GM23338 (cell line): ENCODE results near the gene DCAF6. TPM values are rescaled to one million over a fixed set of nuclear protein-coding genes. Genes with fewer than 3 reads are reported as not detected.

Source experiments
- ATAC-seq: fragments of 200-7000 bp; cut with Tn5 transposase; 3 replicates; pipeline ENCODE4 v1.9.1; 2020
- DNase-seq: peaks from one replicate; pipeline ENCODE4 v3.0.0-alpha.2; 2015; ENCODE audit warnings: low spot score
- H2AFZ ChIP-seq: fragments of 200-600 bp; sonication (generic); 2 replicates; pipeline ENCODE4 v1.8.0; 2016; ENCODE audit warnings: antibody characterized with exemption, mild to moderate bottlenecking, moderate library complexity
- H3F3A ChIP-seq: fragments of 200-600 bp; sonication (generic); replicated peaks from 2 replicates; pipeline ENCODE4 v1.8.0; 2017; ENCODE audit warnings: antibody characterized with exemption, mixed run types, low read depth
- H3K27ac ChIP-seq: fragments of 200-600 bp; sonication (generic); 2 replicates; pipeline ENCODE4 v1.6.1; 2016; ENCODE audit warnings: low read depth
- H3K27me3 ChIP-seq: fragments of 200-600 bp; sonication (generic); 2 replicates; pipeline ENCODE4 v1.8.0; 2016; ENCODE audit warnings: mild to moderate bottlenecking, mixed run types, moderate library complexity; ENCODE audit not compliant: insufficient read depth
- H3K36me3 ChIP-seq: fragments of 200-600 bp; sonication (generic); 2 replicates; pipeline ENCODE4 v1.8.0; 2016; ENCODE audit warnings: mild to moderate bottlenecking; ENCODE audit not compliant: insufficient read depth
- H3K4me1 ChIP-seq: fragments of 200-600 bp; sonication (generic); 2 replicates; pipeline ENCODE4 v1.8.0; 2016; ENCODE audit warnings: mild to moderate bottlenecking, moderate library complexity; ENCODE audit not compliant: insufficient read depth
- H3K4me2 ChIP-seq: fragments of 200-600 bp; sonication (generic); 2 replicates; pipeline ENCODE4 v1.7.1; 2017; ENCODE audit warnings: mixed run types
- H3K4me3 ChIP-seq: fragments of 200-600 bp; sonication (generic); 2 replicates; pipeline ENCODE4 v1.6.1; 2016; ENCODE audit warnings: mixed run types
- H3K79me2 ChIP-seq: fragments of 200-600 bp; sonication (generic); replicated peaks from 2 replicates; pipeline ENCODE4 v1.8.0; 2017; ENCODE audit warnings: mild to moderate bottlenecking; ENCODE audit not compliant: insufficient read depth
- H3K9me2 ChIP-seq: fragments of 200-600 bp; sonication (generic); 2 replicates; pipeline ENCODE4 v1.8.0; 2017; ENCODE audit not compliant: insufficient read depth
- H4K20me1 ChIP-seq: fragments of 200-600 bp; sonication (generic); replicated peaks from 2 replicates; pipeline ENCODE4 v1.8.0; 2017; ENCODE audit warnings: mild to moderate bottlenecking; ENCODE audit not compliant: insufficient read depth
- H3K27ac Mint-ChIP-seq: 2 replicates; pipeline ENCODE4 v1.8.0; 2020; ENCODE audit warnings: inconsistent platforms, mild to moderate bottlenecking, moderate library complexity, mixed read lengths
- H3K27me3 Mint-ChIP-seq: 3 replicates; pipeline ENCODE4 v1.8.0; 2022; ENCODE audit warnings: low read depth, mild to moderate bottlenecking, moderate library complexity, mixed read lengths, inconsistent platforms; ENCODE audit not compliant: insufficient read depth, poor library complexity
- H3K36me3 Mint-ChIP-seq: 3 replicates; pipeline ENCODE4 v1.8.0; 2021; ENCODE audit warnings: low read depth, mild to moderate bottlenecking, inconsistent platforms, moderate library complexity, mixed read lengths
- H3K4me1 Mint-ChIP-seq: 3 replicates; pipeline ENCODE4 v1.8.0; 2020; ENCODE audit warnings: mild to moderate bottlenecking, inconsistent platforms, mixed read lengths
- H3K4me3 Mint-ChIP-seq: 3 replicates; pipeline ENCODE4 v1.8.0; 2021; ENCODE audit warnings: moderate library complexity, mild to moderate bottlenecking, inconsistent platforms, mixed read lengths
- H3K9me3 Mint-ChIP-seq: 3 replicates; pipeline ENCODE4 v1.8.0; 2020; ENCODE audit warnings: moderate library complexity, mild to moderate bottlenecking, inconsistent platforms, mixed read lengths
- EZH2phosphoT487 ChIP-seq: fragments of 200-600 bp; sonication (generic); IDR thresholded peaks from one replicate; pipeline ENCODE4 v1.8.1; 2018; ENCODE audit warnings: antibody characterized with exemption; ENCODE audit not compliant: unreplicated experiment
- STAT1 ChIP-seq: IDR thresholded peaks from one replicate; pipeline ENCODE4 v1.6.1; 2016; ENCODE audit warnings: antibody characterized with exemption; ENCODE audit not compliant: unreplicated experiment
- ZNF114 ChIP-seq: fragments of 250-450 bp; sonication (Bioruptor Pico); IDR thresholded peaks from 2 replicates; pipeline ENCODE4 v1.5.0; 2020; ENCODE audit warnings: mild to moderate bottlenecking, moderate library complexity
- ZNF331 ChIP-seq: fragments of 250-450 bp; sonication (Bioruptor Pico); IDR thresholded peaks from 2 replicates; pipeline ENCODE4 v1.5.0; 2020; ENCODE audit warnings: low read depth, mild to moderate bottlenecking, moderate library complexity
- polyA plus RNA-seq: library from polyadenylated mRNA; unstranded; fragments of >200 nt; fragmentation: Nextera tagmentation; extraction: Ambion mirVana; gene quantifications from 2 replicates; pipeline ENCODE4 v1.2.1, GENCODE V29; 2016
- total RNA-seq: library from RNA; depleted of rRNA; stranded (reverse); fragments of >200 nt; shearing (Covaris generic); gene quantifications from 2 replicates; pipeline ENCODE4 v1.2.3, GENCODE V29; 2014
- TF ChIP-seq, protein P1 (sequence below): fragments of 250-450 bp; sonication (Bioruptor Pico); IDR thresholded peaks from 2 replicates; pipeline ENCODE4 v1.5.0; 2020; ENCODE audit warnings: mild to moderate bottlenecking, moderate library complexity
- TF ChIP-seq, protein P2 (sequence below): IDR thresholded peaks from 2 replicates; pipeline ENCODE4 v1.6.1; 2016; ENCODE audit warnings: antibody characterized with exemption
- TF ChIP-seq, protein P3 (sequence below), 2 experiments: fragments of 200-600 bp in 1 of 2; sonication (generic) in 1 of 2; conservative IDR thresholded peaks; 2 replicates each; pipeline versions ENCODE4 v1.5.1 to v1.6.1; 2016 to 2017; ENCODE audit warnings: antibody characterized with exemption in 2 of 2, low read depth in 2 of 2, mild to moderate bottlenecking in 2 of 2, moderate library complexity in 1 of 2

DCAF6 gene
- total and polyA plus RNA-seq, 2 experiments from 2014 or later = 18.6 to 27.3 TPM

GRCh38 chr1:168089326-168089978 lies 153.0 kb downstream of the DCAF6 start (continued):
- TF ChIP-seq, protein P1, sequence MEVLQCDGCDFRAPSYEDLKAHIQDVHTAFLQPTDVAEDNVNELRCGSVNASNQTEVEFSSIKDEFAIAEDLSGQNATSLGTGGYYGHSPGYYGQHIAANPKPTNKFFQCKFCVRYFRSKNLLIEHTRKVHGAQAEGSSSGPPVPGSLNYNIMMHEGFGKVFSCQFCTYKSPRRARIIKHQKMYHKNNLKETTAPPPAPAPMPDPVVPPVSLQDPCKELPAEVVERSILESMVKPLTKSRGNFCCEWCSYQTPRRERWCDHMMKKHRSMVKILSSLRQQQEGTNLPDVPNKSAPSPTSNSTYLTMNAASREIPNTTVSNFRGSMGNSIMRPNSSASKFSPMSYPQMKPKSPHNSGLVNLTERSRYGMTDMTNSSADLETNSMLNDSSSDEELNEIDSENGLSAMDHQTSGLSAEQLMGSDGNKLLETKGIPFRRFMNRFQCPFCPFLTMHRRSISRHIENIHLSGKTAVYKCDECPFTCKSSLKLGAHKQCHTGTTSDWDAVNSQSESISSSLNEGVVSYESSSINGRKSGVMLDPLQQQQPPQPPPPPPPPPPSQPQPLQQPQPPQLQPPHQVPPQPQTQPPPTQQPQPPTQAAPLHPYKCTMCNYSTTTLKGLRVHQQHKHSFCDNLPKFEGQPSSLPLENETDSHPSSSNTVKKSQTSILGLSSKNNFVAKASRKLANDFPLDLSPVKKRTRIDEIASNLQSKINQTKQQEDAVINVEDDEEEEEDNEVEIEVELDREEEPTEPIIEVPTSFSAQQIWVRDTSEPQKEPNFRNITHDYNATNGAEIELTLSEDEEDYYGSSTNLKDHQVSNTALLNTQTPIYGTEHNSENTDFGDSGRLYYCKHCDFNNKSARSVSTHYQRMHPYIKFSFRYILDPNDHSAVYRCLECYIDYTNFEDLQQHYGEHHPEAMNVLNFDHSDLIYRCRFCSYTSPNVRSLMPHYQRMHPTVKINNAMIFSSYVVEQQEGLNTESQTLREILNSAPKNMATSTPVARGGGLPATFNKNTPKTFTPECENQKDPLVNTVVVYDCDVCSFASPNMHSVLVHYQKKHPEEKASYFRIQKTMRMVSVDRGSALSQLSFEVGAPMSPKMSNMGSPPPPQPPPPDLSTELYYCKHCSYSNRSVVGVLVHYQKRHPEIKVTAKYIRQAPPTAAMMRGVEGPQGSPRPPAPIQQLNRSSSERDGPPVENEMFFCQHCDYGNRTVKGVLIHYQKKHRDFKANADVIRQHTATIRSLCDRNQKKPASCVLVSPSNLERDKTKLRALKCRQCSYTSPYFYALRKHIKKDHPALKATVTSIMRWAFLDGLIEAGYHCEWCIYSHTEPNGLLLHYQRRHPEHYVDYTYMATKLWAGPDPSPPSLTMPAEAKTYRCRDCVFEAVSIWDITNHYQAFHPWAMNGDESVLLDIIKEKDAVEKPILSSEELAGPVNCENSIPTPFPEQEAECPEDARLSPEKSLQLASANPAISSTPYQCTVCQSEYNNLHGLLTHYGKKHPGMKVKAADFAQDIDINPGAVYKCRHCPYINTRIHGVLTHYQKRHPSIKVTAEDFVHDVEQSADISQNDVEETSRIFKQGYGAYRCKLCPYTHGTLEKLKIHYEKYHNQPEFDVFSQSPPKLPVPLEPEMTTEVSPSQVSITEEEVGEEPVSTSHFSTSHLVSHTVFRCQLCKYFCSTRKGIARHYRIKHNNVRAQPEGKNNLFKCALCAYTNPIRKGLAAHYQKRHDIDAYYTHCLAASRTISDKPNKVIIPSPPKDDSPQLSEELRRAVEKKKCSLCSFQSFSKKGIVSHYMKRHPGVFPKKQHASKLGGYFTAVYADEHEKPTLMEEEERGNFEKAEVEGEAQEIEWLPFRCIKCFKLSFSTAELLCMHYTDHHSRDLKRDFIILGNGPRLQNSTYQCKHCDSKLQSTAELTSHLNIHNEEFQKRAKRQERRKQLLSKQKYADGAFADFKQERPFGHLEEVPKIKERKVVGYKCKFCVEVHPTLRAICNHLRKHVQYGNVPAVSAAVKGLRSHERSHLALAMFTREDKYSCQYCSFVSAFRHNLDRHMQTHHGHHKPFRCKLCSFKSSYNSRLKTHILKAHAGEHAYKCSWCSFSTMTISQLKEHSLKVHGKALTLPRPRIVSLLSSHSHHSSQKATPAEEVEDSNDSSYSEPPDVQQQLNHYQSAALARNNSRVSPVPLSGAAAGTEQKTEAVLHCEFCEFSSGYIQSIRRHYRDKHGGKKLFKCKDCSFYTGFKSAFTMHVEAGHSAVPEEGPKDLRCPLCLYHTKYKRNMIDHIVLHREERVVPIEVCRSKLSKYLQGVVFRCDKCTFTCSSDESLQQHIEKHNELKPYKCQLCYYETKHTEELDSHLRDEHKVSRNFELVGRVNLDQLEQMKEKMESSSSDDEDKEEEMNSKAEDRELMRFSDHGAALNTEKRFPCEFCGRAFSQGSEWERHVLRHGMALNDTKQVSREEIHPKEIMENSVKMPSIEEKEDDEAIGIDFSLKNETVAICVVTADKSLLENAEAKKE (CRISPR knock-in tag) = no peak
- no peak for TF ChIP-seq ZNF331
- TF ChIP-seq ZNF114 (CRISPR knock-in tag) = no peak
- no peak for TF ChIP-seq STAT1
- TF ChIP-seq, protein P2, sequence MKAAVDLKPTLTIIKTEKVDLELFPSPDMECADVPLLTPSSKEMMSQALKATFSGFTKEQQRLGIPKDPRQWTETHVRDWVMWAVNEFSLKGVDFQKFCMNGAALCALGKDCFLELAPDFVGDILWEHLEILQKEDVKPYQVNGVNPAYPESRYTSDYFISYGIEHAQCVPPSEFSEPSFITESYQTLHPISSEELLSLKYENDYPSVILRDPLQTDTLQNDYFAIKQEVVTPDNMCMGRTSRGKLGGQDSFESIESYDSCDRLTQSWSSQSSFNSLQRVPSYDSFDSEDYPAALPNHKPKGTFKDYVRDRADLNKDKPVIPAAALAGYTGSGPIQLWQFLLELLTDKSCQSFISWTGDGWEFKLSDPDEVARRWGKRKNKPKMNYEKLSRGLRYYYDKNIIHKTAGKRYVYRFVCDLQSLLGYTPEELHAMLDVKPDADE = no peak
- TF ChIP-seq EZH2phosphoT487 = no peak

GRCh38 chr1:168089979-168090337 lies 153.5 kb downstream of the DCAF6 start:
- Histone ChIP-seq H3K27ac (no peak overlapping the region), H3K79me2 (no peaks in the 10 kb centered on the region), H3K9me2 (no peaks in the 10 kb centered on the region), H3K4me2 (no peak overlapping the region), H3K4me3 (no peak overlapping the region), H3K4me1 (no peaks in the 10 kb centered on the region), H3K27me3 (no peaks in the 10 kb centered on the region), H2AFZ (no peak overlapping the region), H3F3A (no peaks in the 10 kb centered on the region), H3K36me3 (no peaks in the 10 kb centered on the region), H4K20me1 (no peaks in the 10 kb centered on the region)
- Mint-ChIP-seq H3K36me3 (peaks cover 3% of the 10 kb centered on the region; the same call in 2 of the 3 replicates), H3K27me3 (peaks cover 8% of the 10 kb centered on the region), H3K4me1 (peaks cover 12% of the 10 kb centered on the region), H3K4me3 (no peak overlapping the region), H3K9me3 (no peaks in the 10 kb centered on the region), H3K27ac (no peak overlapping the region)
- TF ChIP-seq, protein P3, sequence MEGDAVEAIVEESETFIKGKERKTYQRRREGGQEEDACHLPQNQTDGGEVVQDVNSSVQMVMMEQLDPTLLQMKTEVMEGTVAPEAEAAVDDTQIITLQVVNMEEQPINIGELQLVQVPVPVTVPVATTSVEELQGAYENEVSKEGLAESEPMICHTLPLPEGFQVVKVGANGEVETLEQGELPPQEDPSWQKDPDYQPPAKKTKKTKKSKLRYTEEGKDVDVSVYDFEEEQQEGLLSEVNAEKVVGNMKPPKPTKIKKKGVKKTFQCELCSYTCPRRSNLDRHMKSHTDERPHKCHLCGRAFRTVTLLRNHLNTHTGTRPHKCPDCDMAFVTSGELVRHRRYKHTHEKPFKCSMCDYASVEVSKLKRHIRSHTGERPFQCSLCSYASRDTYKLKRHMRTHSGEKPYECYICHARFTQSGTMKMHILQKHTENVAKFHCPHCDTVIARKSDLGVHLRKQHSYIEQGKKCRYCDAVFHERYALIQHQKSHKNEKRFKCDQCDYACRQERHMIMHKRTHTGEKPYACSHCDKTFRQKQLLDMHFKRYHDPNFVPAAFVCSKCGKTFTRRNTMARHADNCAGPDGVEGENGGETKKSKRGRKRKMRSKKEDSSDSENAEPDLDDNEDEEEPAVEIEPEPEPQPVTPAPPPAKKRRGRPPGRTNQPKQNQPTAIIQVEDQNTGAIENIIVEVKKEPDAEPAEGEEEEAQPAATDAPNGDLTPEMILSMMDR (conservative IDR thresholded peaks at IDR 0.05; ENCODE audit: low read depth in 2 of 2) = no peak
- ATAC-seq (no peak), DNase-seq (no peak)
